Kidney (tissue), 14 donors: ENCODE data around the gene BTBD7. TPM values are rescaled to one million over a fixed set of nuclear protein-coding genes. Genes with fewer than 3 reads are reported as not detected.

Source experiments
- DNase-seq, 5 donors: peaks; one replicate each; pipeline ENCODE4 v3.0.0-alpha.2; 2013 to 2020
- FAIRE-seq: peaks from 2 replicates; lab custom pipeline; 2012; peaks lifted over from hg19 to GRCh38; lab: Jason Lieb, UNC
- H3K27ac ChIP-seq, 2 donors: one replicate each; pipeline ENCODE4 v1.7.0; 2013; ENCODE audit warnings: low read depth in 2 of 2, low read length in 2 of 2, inconsistent platforms in 1 of 2
- H3K27me3 ChIP-seq: one replicate; pipeline ENCODE4 v1.7.1; 2013; ENCODE audit warnings: low read length, inconsistent platforms; ENCODE audit not compliant: control insufficient read depth, insufficient read depth
- H3K36me3 ChIP-seq, 3 donors: one replicate each; pipeline versions ENCODE4 v1.7.0 to v1.7.1; 2013; ENCODE audit warnings: low read length in 3 of 3, control low read depth in 1 of 3, inconsistent platforms in 1 of 3; ENCODE audit not compliant: insufficient read depth in 3 of 3, control insufficient read depth in 2 of 3
- H3K4me1 ChIP-seq, 3 donors: one replicate each; pipeline versions ENCODE4 v1.7.0 to v1.7.1; 2013; ENCODE audit warnings: low read length in 3 of 3, inconsistent platforms in 1 of 3, low read depth in 1 of 3; ENCODE audit not compliant: control insufficient read depth in 2 of 3, insufficient read depth in 2 of 3
- H3K4me3 ChIP-seq, 3 donors: one replicate each; pipeline versions ENCODE4 v1.7.0 to v1.8.1; 2013; ENCODE audit warnings: low read length in 3 of 3, control low read depth in 1 of 3, inconsistent platforms in 1 of 3
- H3K9ac ChIP-seq, 3 donors: one replicate each; pipeline versions ENCODE4 v1.7.0 to v1.7.1; 2013; ENCODE audit warnings: low read length in 3 of 3, control low read depth in 1 of 3, inconsistent platforms in 1 of 3
- H3K9me3 ChIP-seq, 3 donors: one replicate each; pipeline versions ENCODE4 v1.7.0 to v1.7.1; 2013; ENCODE audit warnings: low read length in 3 of 3, control low read depth in 1 of 3, inconsistent platforms in 1 of 3; ENCODE audit not compliant: control insufficient read depth in 2 of 3, insufficient read depth in 1 of 3
- CTCF ChIP-seq: IDR thresholded peaks from 3 replicates; pipeline ENCODE4 v1.5.1; 2012; ENCODE audit warnings: mild to moderate bottlenecking, moderate library complexity, borderline replicate concordance; ENCODE audit not compliant: insufficient read depth; ENCODE audit errors: extremely low read depth
- intact Hi-C: fragments of 100-400 bp; cut with DNase I; formaldehyde crosslinking; loops from one replicate; pipeline ENCODE4 v1.11.1; 2022
- polyA plus RNA-seq: library from polyadenylated mRNA; stranded (reverse); fragments of 350-450 nt; fragmentation: Illumina TruSeq; extraction: RNeasy Lipid Tissue Mini Kit (QIAGEN cat#74804); gene quantifications from one replicate; pipeline ENCODE4 v1.2.3, GENCODE V29; 2014; ENCODE audit warnings: low read depth, low replicate concordance; ENCODE audit not compliant: insufficient read depth
- total RNA-seq: library from RNA; stranded (reverse); fragmentation: NEBNext Ultra II Directional; extraction: Animal tissue kit (Norgen Biotek cat#: 25700); gene quantifications from one replicate; pipeline ENCODE4 v1.2.1, GENCODE V29; 2021
- donor health status: control.
- donor health status: control.
- donor health status: control.
- donor health status: control.
- donor health status: control.
- donor health status: DM: yes; HTN: yes; CAD: no.
- donor health status: Normal renal cell carcinoma (clear cell type).

The BTBD7 gene
- total and polyA plus RNA-seq, 2 donors from 2014 or later = 10.3 to 78.2 TPM

- no peak overlapping the region for H3K27ac ChIP-seq
- peaks cover 0 to 3% (median 0%) of the 10 kb centered on the region in 3 donors for H3K4me1 ChIP-seq
- no peaks in the 10 kb centered on the region for H3K9me3 ChIP-seq
- H3K9ac ChIP-seq = no peak overlapping the region
- H3K27me3 ChIP-seq = no peaks in the 10 kb centered on the region
- DNase-seq (no peak), FAIRE-seq (no peak)
- intact Hi-C loops = no loop called here
- no peak overlapping the region for H3K4me3 ChIP-seq
- TF ChIP-seq CTCF = no peak
- peaks cover 0 to 10% (median 2%) of the 10 kb centered on the region in 3 donors for H3K36me3 ChIP-seq
Measured at GRCh38 chr14:93295541-93296220, 37.2 kb downstream of the BTBD7 start.

- H3K36me3 ChIP-seq = no peaks in the 10 kb centered on the region
- intact Hi-C loops = no loop called here
- no peaks in the 10 kb centered on the region for H3K9me3 ChIP-seq
- H3K27ac ChIP-seq = peak overlapping the region in 1 of 2 donors; percentile 5
- TF ChIP-seq CTCF = no peak
- H3K4me1 ChIP-seq = peaks cover 0 to 8% (median 5%) of the 10 kb centered on the region in 3 donors
- no peak overlapping the region for H3K9ac ChIP-seq
- peak overlapping the region in 1 of 3 donors; percentile 19 for H3K4me3 ChIP-seq
- FAIRE-seq = no peak
- no peaks in the 10 kb centered on the region for H3K27me3 ChIP-seq
- no peak for DNase-seq
Measured at GRCh38 chr14:93286212-93286890, 46.5 kb downstream of the BTBD7 start.

DNA sequence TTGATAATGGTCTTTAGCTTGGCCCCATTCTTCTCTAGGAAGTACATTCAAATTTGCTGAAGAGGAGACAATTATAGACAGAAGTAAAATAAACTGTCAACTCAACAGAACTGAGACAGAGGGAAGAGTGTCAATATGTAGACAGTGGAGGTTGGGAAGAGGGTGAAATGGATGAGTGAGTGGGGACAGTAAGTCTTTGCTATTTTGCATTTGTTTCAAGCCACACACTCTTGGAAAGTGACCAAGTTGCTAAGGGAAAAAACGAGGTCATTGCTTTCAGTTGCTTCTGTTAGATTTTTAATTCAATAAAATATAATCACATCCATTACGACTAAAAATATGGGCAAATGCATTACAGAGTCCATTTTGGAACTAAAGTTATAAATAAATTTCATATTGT, 47.8 kb downstream of the BTBD7 start:
- Histone ChIP-seq H3K36me3 (no peaks in the 10 kb centered on the region), H3K9ac (no peak overlapping the region), H3K9me3 (no peaks in the 10 kb centered on the region), H3K27me3 (no peaks in the 10 kb centered on the region), H3K4me3 (no peak overlapping the region), H3K4me1 (peaks cover 0 to 8% (median 5%) of the 10 kb centered on the region in 3 donors), H3K27ac (no peak overlapping the region)
- peak in 1 of 5 donors; percentile 20 for DNase-seq
- no peak for TF ChIP-seq CTCF
- intact Hi-C loops = no loop called here
- FAIRE-seq = no peak
